SK-N-SH (cell line): Measurements from ENCODE around the gene DOHH. TPM values are rescaled to one million over a fixed set of nuclear protein-coding genes. Genes with fewer than 3 reads are reported as not detected.
A peak's percentile ranks its signal among the peaks of the same experiment; 100 is the strongest.

Source experiments
- CTCF ChIA-PET: fragments of 300-600, 350-600 bp; formaldehyde crosslinking; extraction: SDS; loops from one replicate; lab custom pipeline; 2021; lab: Yijun Ruan, JAX
- POLR2A ChIA-PET: fragments of 350-600 bp; sonication (Branson Sonifier 250); formaldehyde crosslinking; extraction: SDS; loops from one replicate; lab custom pipeline; 2020; ENCODE audit warnings: antibody characterized with exemption, inconsistent platforms; lab: Yijun Ruan, JAX
- DNase-seq: peaks from one replicate; pipeline ENCODE4 v3.0.0; 2012
- H2AFZ ChIP-seq: fragments of 200-600 bp; sonication (generic); 2 replicates; pipeline ENCODE4 v1.8.1; 2016; ENCODE audit warnings: antibody characterized with exemption, mild to moderate bottlenecking, low read depth
- H3F3A ChIP-seq: fragments of 200-600 bp; sonication (generic); replicated peaks from 2 replicates; pipeline ENCODE3; 2016; ENCODE audit warnings: antibody characterized with exemption, mild to moderate bottlenecking; ENCODE audit not compliant: insufficient read depth
- H3K27ac ChIP-seq, 2 experiments: fragments of 200-500 bp in 1 of 2; fragments of 200-600 bp in 1 of 2; sonication (Bioruptor generic) in 1 of 2; sonication (generic), shearing (Covaris generic) in 1 of 2; 2 replicates each; pipeline versions ENCODE4 v1.5.1 to v1.6.1; 2014 to 2016; ENCODE audit warnings: low read depth in 2 of 2, inconsistent platforms in 1 of 2, low read length in 1 of 2, mild to moderate bottlenecking in 1 of 2, mixed read lengths in 1 of 2
- H3K27me3 ChIP-seq: fragments of 200-600 bp; sonication (generic), shearing (Covaris generic); 2 replicates; pipeline ENCODE4 v1.6.1; 2016; ENCODE audit warnings: mixed run types; ENCODE audit not compliant: insufficient read depth
- H3K36me3 ChIP-seq, 2 experiments: fragments of 200-500 bp in 1 of 2; fragments of 200-600 bp in 1 of 2; sonication (Bioruptor generic) in 1 of 2; sonication (generic) in 1 of 2; replicated peaks in 1 of 2; 2 replicates each; pipeline versions ENCODE3 to v1.5.1; 2014 to 2016; ENCODE audit warnings: low read length in 1 of 2, mild to moderate bottlenecking in 1 of 2; ENCODE audit not compliant: insufficient read depth in 2 of 2, control insufficient read depth in 1 of 2
- H3K4me1 ChIP-seq, 2 experiments: fragments of 200-500 bp in 1 of 2; fragments of 200-600 bp in 1 of 2; sonication (Bioruptor generic) in 1 of 2; sonication (generic), shearing (Covaris generic) in 1 of 2; 2 replicates each; pipeline versions ENCODE4 v1.5.1 to v1.6.1; 2014 to 2016; ENCODE audit warnings: low read depth in 1 of 2, low read length in 1 of 2, mixed run types in 1 of 2; ENCODE audit not compliant: insufficient read depth in 2 of 2, control insufficient read depth in 1 of 2
- H3K4me2 ChIP-seq: fragments of 200-600 bp; sonication (generic), shearing (Covaris generic); 2 replicates; pipeline ENCODE4 v1.6.1; 2017; ENCODE audit warnings: mixed run types
- H3K4me3 ChIP-seq, 2 experiments: fragments of 200-500 bp in 1 of 2; fragments of 200-600 bp in 1 of 2; sonication (Bioruptor generic) in 1 of 2; sonication (generic), shearing (Covaris generic) in 1 of 2; 2 replicates each; pipeline versions ENCODE4 v1.5.1 to v1.8.1; 2014 to 2016; ENCODE audit warnings: low read depth in 2 of 2, inconsistent platforms in 1 of 2, low read length in 1 of 2, mild to moderate bottlenecking in 1 of 2, mixed read lengths in 1 of 2, moderate library complexity in 1 of 2
- H3K79me2 ChIP-seq: fragments of 200-600 bp; sonication (generic); 2 replicates; pipeline ENCODE4 v1.8.1; 2017; ENCODE audit warnings: mild to moderate bottlenecking; ENCODE audit not compliant: insufficient read depth
- H3K9ac ChIP-seq: fragments of 200-600 bp; sonication (generic); 2 replicates; pipeline ENCODE4 v1.6.1; 2017; ENCODE audit warnings: mixed run types
- H3K9me2 ChIP-seq: fragments of 200-600 bp; sonication (generic); 2 replicates; pipeline ENCODE4 v1.6.1; 2017; ENCODE audit warnings: mixed run types
- H3K9me3 ChIP-seq: fragments of 200-600 bp; sonication (generic); 2 replicates; pipeline ENCODE4 v1.6.1; 2017; ENCODE audit warnings: mixed run types, mild to moderate bottlenecking, moderate library complexity
- H4K20me1 ChIP-seq: fragments of 200-600 bp; sonication (generic); 2 replicates; pipeline ENCODE4 v1.6.1; 2017; ENCODE audit warnings: mild to moderate bottlenecking, mixed run types; ENCODE audit not compliant: insufficient read depth
- ELF1 ChIP-seq: IDR thresholded peaks from 2 replicates; pipeline ENCODE4 v1.4.0; 2012
- FOXM1 ChIP-seq: IDR thresholded peaks from 2 replicates; pipeline ENCODE4 v1.4.0; 2012; ENCODE audit warnings: low read depth, mild to moderate bottlenecking
- MEF2A ChIP-seq: IDR thresholded peaks from 2 replicates; pipeline ENCODE4 v1.4.0; 2012; ENCODE audit warnings: low read depth, borderline replicate concordance
- NFIC ChIP-seq: IDR thresholded peaks from 2 replicates; pipeline ENCODE4 v1.4.0; 2012; ENCODE audit warnings: borderline replicate concordance
- PBX3 ChIP-seq: IDR thresholded peaks from 2 replicates; pipeline ENCODE4; 2012
- RAD21 ChIP-seq: IDR thresholded peaks from 2 replicates; pipeline ENCODE4 v1.6.1; 2012; ENCODE audit warnings: mild to moderate bottlenecking, low read length
- RCOR1 ChIP-seq: fragments of 150-350 bp; IDR thresholded peaks from 2 replicates; pipeline ENCODE4 v1.6.1; 2017; ENCODE audit warnings: antibody characterized with exemption, low read length
- REST ChIP-seq: IDR thresholded peaks from 2 replicates; pipeline ENCODE4 v1.6.1; 2012; ENCODE audit warnings: mild to moderate bottlenecking, low read depth, low read length, moderate library complexity
- TAF1 ChIP-seq: IDR thresholded peaks from 2 replicates; pipeline ENCODE4 v1.6.1; 2012; ENCODE audit warnings: low read depth, mild to moderate bottlenecking, low read length, moderate library complexity, borderline replicate concordance
- ZBTB33 ChIP-seq: IDR thresholded peaks from 2 replicates; pipeline ENCODE4 v1.4.0; 2012; ENCODE audit warnings: low read depth, borderline replicate concordance
- WGBS: methylation state at CpG from one replicate; pipeline ENCODE4 v1.1.6; 2017; ENCODE audit warnings: low lambda C conversion rate; 5-methylcytosine and 5-hydroxymethylcytosine counted together
- polyA plus RNA-seq, 3 experiments: library from polyadenylated mRNA; depleted of rRNA; stranded (reverse); fragments of >200 nt; gene quantifications; 2 replicates each; pipeline ENCODE4 v1.2.3, GENCODE V29; 2012

The DOHH gene
- polyA plus RNA-seq, 1 of the 3 experiments (the other 2 are of a cell fraction): 14.3 TPM

- no peak overlapping the region for H3K9ac ChIP-seq
- H3K27me3 ChIP-seq: no peaks in the 10 kb centered on the region
- H4K20me1 ChIP-seq: peaks cover 9% of the 10 kb centered on the region
- DNase-seq: no peak
- H3K79me2 ChIP-seq: no peaks in the 10 kb centered on the region
- peaks cover 0 to 32% of the 10 kb centered on the region in 2 experiments for H3K36me3 ChIP-seq
- no peaks in the 10 kb centered on the region; a peak in 1 of 4 replicates for H3K4me1 ChIP-seq
- no peak for TF ChIP-seq FOXM1
- peak; percentile 1; the same call in 1 of the 2 replicates for TF ChIP-seq PBX3
- no peak for TF ChIP-seq RCOR1
- no peak for TF ChIP-seq ZBTB33
- TF ChIP-seq ELF1: no peak
- H3K9me3 ChIP-seq: no peaks in the 10 kb centered on the region
- 92% methylated on average over 22 of the region's 22 CpGs for WGBS
- H3K27ac ChIP-seq: no peak overlapping the region
- CTCF ChIA-PET: interaction anchor here (1.0 to 2.4 kb wide), 3 partner anchors 8 to 37 kb away, joined by 3 to 16 read pairs (median 4); no protein-coding TSS in a partner anchor
- POLR2A ChIA-PET: interaction anchor here (1.5 kb wide), 1 partner anchor 7 kb away, joined by 3 read pairs; no protein-coding TSS in a partner anchor
- no peak overlapping the region for H3K4me2 ChIP-seq
- peaks cover 9% of the 10 kb centered on the region for H3F3A ChIP-seq
- no peak overlapping the region for H2AFZ ChIP-seq
- H3K4me3 ChIP-seq: no peak overlapping the region
- no peaks in the 10 kb centered on the region for H3K9me2 ChIP-seq
Observed at GRCh38 chr19:3537438-3538240, 37.2 kb upstream of the DOHH start.

- no peak overlapping the region for H2AFZ ChIP-seq
- H3K4me2 ChIP-seq: no peak overlapping the region
- H3K79me2 ChIP-seq: no peaks in the 10 kb centered on the region
- peaks cover 0 to 35% of the 10 kb centered on the region in 2 experiments for H3K36me3 ChIP-seq
- 83% methylated on average over 9 of the region's 13 CpGs for WGBS
- no peak overlapping the region for H3K27ac ChIP-seq
- no peak for DNase-seq
- no peaks in the 10 kb centered on the region for H3K9me2 ChIP-seq
- H3K9ac ChIP-seq: no peak overlapping the region
- H3K4me1 ChIP-seq: no peaks in the 10 kb centered on the region; a peak in 1 of 4 replicates
- no peaks in the 10 kb centered on the region for H3K27me3 ChIP-seq
- ChIA-PET POLR2A (interaction anchor here (0.5 to 1.5 kb wide), 3 partner anchors 8 to 58 kb away, joined by 3 to 6 read pairs (median 3); no protein-coding TSS in a partner anchor), CTCF (interaction anchor here (1.0 to 2.4 kb wide), 5 partner anchors 9 to 37 kb away, joined by 3 to 16 read pairs (median 3); no protein-coding TSS in a partner anchor)
- H4K20me1 ChIP-seq: peaks cover 9% of the 10 kb centered on the region
- H3F3A ChIP-seq: peaks cover 9% of the 10 kb centered on the region
- no peak for TF ChIP-seq REST
- no peak for TF ChIP-seq RAD21
- no peak for TF ChIP-seq NFIC
- no peak for TF ChIP-seq MEF2A
- peak; percentile 7; the same call in 1 of the 2 replicates for TF ChIP-seq PBX3
- no peak for TF ChIP-seq TAF1
- no peak overlapping the region for H3K4me3 ChIP-seq
- no peaks in the 10 kb centered on the region for H3K9me3 ChIP-seq
Observed at GRCh38 chr19:3537101-3537437, 36.6 kb upstream of the DOHH start.
